ENCODE results near the gene ADAMTSL3.

GRCh38 chr15:83873966-83874365 lies 220.0 kb downstream of the ADAMTSL3 start:
- TF ChIP-seq ZNF274 (IDR thresholded peaks at IDR 0.05; ENCODE audit: low read depth, low read length) (no peak), POLR2AphosphoS5 (IDR thresholded peaks at IDR 0.05; ENCODE audit: low read depth, low read length) (no peak), CTCF (IDR thresholded peaks at IDR 0.05 in 2 of 3, conservative IDR thresholded peaks at IDR 0.05 in 1 of 3; ENCODE audit: borderline replicate concordance in 1 of 3, insufficient read depth in 1 of 3, low read depth in 2 of 3, low read length in 2 of 3) (no peak), SP1 (IDR thresholded peaks at IDR 0.05; ENCODE audit: low read depth) (no peak), MAX (IDR thresholded peaks at IDR 0.05) (no peak), POLR2A (IDR thresholded peaks at IDR 0.05; ENCODE audit: borderline replicate concordance, extremely low read depth, insufficient read depth, insufficient read length) (no peak), EZH2 (IDR thresholded peaks at IDR 0.05) (no peak), FOSL1 (IDR thresholded peaks at IDR 0.05; ENCODE audit: low read depth) (no peak), CEBPB (IDR thresholded peaks at IDR 0.05; ENCODE audit: low read depth) (no peak), ATF3 (IDR thresholded peaks at IDR 0.05) (no peak), JUND (IDR thresholded peaks at IDR 0.05) (no peak)

Data from HCT116 (cell line).